RWPE2 (cell line): Measurements from ENCODE around the gene UNC119.

Source experiments
- ATAC-seq: fragments of 200-7000 bp; cut with Tn5 transposase; 3 replicates; pipeline ENCODE4 v1.9.1; 2021; ENCODE audit warnings: low read depth
- DNase-seq: peaks from one replicate; pipeline ENCODE4 v3.0.0-alpha.2; 2020; ENCODE audit warnings: low spot score
- H3K27ac ChIP-seq: fragments of 450-650 bp; 2 replicates; pipeline ENCODE4 v1.5.1; 2017; ENCODE audit warnings: mild to moderate bottlenecking; ENCODE audit not compliant: poor library complexity, severe bottlenecking
- H3K27me3 ChIP-seq: fragments of 250-450 bp; sonication (Bioruptor Pico); 2 replicates; pipeline ENCODE4 v1.5.1; 2021; ENCODE audit warnings: mild to moderate bottlenecking, moderate library complexity; ENCODE audit not compliant: insufficient read depth, poor library complexity, severe bottlenecking
- H3K36me3 ChIP-seq: fragments of 250-450 bp; sonication (Bioruptor Pico); 2 replicates; pipeline ENCODE4 v1.5.1; 2020; ENCODE audit warnings: low read depth, mild to moderate bottlenecking, moderate library complexity
- H3K4me1 ChIP-seq: fragments of 250-450 bp; sonication (Bioruptor Pico); 2 replicates; pipeline ENCODE4 v1.5.1; 2021; ENCODE audit warnings: mild to moderate bottlenecking, moderate library complexity; ENCODE audit not compliant: insufficient read depth, poor library complexity, severe bottlenecking
- H3K4me3 ChIP-seq: fragments of 250-450 bp; sonication (Bioruptor Pico); 2 replicates; pipeline ENCODE4 v1.5.1; 2021; ENCODE audit warnings: mild to moderate bottlenecking, moderate library complexity; ENCODE audit not compliant: severe bottlenecking
- H3K9me3 ChIP-seq: fragments of 250-450 bp; sonication (Bioruptor Pico); 2 replicates; pipeline ENCODE4 v1.5.1; 2021; ENCODE audit warnings: mild to moderate bottlenecking, moderate library complexity; ENCODE audit not compliant: severe bottlenecking
- TF ChIP-seq, protein P1 (sequence below): fragments of 450-650 bp; IDR thresholded peaks from one replicate; pipeline ENCODE4 v1.5.1; 2017; ENCODE audit warnings: mild to moderate bottlenecking, moderate library complexity; ENCODE audit not compliant: poor library complexity, severe bottlenecking

Gene UNC119

DNA sequence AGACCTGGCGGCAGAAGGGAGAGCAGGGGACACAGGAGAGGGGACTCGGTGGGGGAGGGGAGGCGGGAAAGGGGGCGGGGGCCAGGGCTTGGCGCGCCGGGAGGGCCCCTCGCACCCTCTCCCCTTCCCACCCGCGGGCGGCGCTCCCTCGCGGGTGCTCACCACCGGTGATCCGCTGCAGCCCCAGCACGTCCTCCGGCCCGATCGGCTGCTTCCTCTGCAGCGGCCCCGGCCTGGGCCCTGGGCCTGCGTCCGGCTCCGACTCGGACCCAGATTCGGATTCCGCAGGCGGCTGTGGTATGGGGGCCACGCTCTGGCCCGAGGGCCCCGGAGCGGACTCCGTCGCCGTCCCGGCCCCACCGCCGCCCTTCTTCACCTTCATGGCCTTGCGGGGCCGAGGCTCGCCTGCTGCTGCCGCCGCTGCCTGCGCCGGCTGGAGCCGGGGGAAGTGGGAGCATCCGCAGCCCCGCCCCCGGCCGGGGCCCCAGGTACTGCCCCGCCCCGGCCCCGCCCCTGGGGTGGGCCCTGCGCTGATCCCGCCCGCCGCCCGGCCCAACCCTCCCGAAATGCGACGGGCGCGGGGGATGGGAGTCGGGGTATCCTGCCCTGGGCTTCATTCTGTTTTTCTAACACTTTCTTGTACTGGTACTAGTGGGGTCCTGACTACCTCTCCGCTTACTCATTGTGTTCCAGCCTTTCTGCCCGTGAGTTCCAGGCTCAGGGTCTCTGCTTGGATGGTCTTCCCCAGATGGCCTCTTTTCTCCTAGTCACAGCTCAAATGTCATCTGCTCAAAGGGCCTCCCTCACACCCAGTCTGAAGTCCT lies at the start of gene UNC119:
Gene UNC119, minus strand, starts transcription at position 449 of the 824 bp plus-strand sequence. Its CDS starts 67 bp downstream, at position 382.
- Histone ChIP-seq H3K27me3 (no peaks in the 10 kb centered on the region), H3K4me1 (no peaks in the 10 kb centered on the region), H3K27ac (peak within 1 kb of the TSS; percentile 19), H3K9me3 (no peaks in the 10 kb centered on the region), H3K36me3 (peaks cover 29% of the 10 kb centered on the region), H3K4me3 (peak within 1 kb of the TSS; percentile 89)
- TF ChIP-seq, protein P1, sequence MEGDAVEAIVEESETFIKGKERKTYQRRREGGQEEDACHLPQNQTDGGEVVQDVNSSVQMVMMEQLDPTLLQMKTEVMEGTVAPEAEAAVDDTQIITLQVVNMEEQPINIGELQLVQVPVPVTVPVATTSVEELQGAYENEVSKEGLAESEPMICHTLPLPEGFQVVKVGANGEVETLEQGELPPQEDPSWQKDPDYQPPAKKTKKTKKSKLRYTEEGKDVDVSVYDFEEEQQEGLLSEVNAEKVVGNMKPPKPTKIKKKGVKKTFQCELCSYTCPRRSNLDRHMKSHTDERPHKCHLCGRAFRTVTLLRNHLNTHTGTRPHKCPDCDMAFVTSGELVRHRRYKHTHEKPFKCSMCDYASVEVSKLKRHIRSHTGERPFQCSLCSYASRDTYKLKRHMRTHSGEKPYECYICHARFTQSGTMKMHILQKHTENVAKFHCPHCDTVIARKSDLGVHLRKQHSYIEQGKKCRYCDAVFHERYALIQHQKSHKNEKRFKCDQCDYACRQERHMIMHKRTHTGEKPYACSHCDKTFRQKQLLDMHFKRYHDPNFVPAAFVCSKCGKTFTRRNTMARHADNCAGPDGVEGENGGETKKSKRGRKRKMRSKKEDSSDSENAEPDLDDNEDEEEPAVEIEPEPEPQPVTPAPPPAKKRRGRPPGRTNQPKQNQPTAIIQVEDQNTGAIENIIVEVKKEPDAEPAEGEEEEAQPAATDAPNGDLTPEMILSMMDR, result no peak
- ATAC-seq, result peak; percentile 93
- DNase-seq, result no peak

- TF ChIP-seq, protein P1, result no peak
- ATAC-seq, result peak; percentile 58
- DNase-seq, result no peak
- Histone ChIP-seq H3K36me3 (peaks cover 23% of the 10 kb centered on the region), H3K27me3 (no peaks in the 10 kb centered on the region), H3K27ac (peak overlapping the region; percentile 68), H3K4me1 (peaks cover 5% of the 10 kb centered on the region), H3K4me3 (peak overlapping the region; percentile 61), H3K9me3 (no peaks in the 10 kb centered on the region)
Observed at GRCh38 chr17:28599311-28600184, 47.1 kb upstream of the UNC119 start.

- H3K4me1 ChIP-seq, result peaks cover 5% of the 10 kb centered on the region
- TF ChIP-seq, protein P1, result no peak
- peak within 1 kb of the TSS; percentile 61 for H3K4me3 ChIP-seq
- H3K9me3 ChIP-seq, result no peaks in the 10 kb centered on the region
- H3K36me3 ChIP-seq, result peaks cover 28% of the 10 kb centered on the region
- no peaks in the 10 kb centered on the region for H3K27me3 ChIP-seq
- ATAC-seq, result peak; percentile 86
- peak; percentile 93 for DNase-seq
- peak within 1 kb of the TSS; percentile 68 for H3K27ac ChIP-seq
Observed at GRCh38 chr17:28598799-28599310, 46.4 kb upstream of the UNC119 start, which contains the start of gene SPAG5. Gene SPAG5, minus strand, starts transcription at chr17:28599025. Its CDS starts 79 bp downstream, at chr17:28598946.

GRCh38 chr17:28598389-28598788 lies 46.0 kb upstream of the UNC119 start:
- ATAC-seq, result peak; percentile 5; the same call in 2 of the 3 replicates
- Histone ChIP-seq H3K27ac (peak overlapping the region; percentile 68), H3K4me3 (peak overlapping the region; percentile 61), H3K36me3 (peaks cover 33% of the 10 kb centered on the region), H3K4me1 (peaks cover 5% of the 10 kb centered on the region), H3K9me3 (no peaks in the 10 kb centered on the region), H3K27me3 (no peaks in the 10 kb centered on the region)
- TF ChIP-seq, protein P1, result no peak
- no peak for DNase-seq
